NCI-H2107 (cell line): ENCODE data around the gene DCT.

Experiments
- DNase-seq: peaks from one replicate; lab custom pipeline; 2025; lab: John Stamatoyannopoulos, UW

Gene DCT

GRCh38 chr13:94454334-94454733 lies 25.1 kb downstream of the DCT start:
- no peak for DNase-seq

GRCh38 chr13:94444826-94445225 lies 34.7 kb downstream of the DCT start:
- no peak for DNase-seq

GRCh38 chr13:94435604-94436226 lies 43.8 kb downstream of the DCT start:
- peak; percentile 18 for DNase-seq

GRCh38 chr13:94433055-94433961 lies 46.2 kb downstream of the DCT start:
- peak; percentile 40 for DNase-seq

- no peak for DNase-seq
These were observed 47.5 kb downstream of the DCT start for GRCh38 chr13:94431987-94432386.

GRCh38 chr13:94431574-94431973 lies 47.9 kb downstream of the DCT start:
- no peak for DNase-seq

GRCh38 chr13:94427313-94427953 lies 52.0 kb downstream of the DCT start:
- no peak for DNase-seq

- no peak for DNase-seq
These were observed 59.6 kb downstream of the DCT start for GRCh38 chr13:94419925-94420305.

GRCh38 chr13:94419304-94419924 lies 60.1 kb downstream of the DCT start:
- DNase-seq = no peak

- DNase-seq = no peak
These were observed 62.2 kb downstream of the DCT start for GRCh38 chr13:94417294-94417693.

- no peak for DNase-seq
These were observed 62.9 kb downstream of the DCT start for GRCh38 chr13:94416454-94417080.

GRCh38 chr13:94415500-94416237 lies 63.8 kb downstream of the DCT start:
- no peak for DNase-seq

GRCh38 chr13:94414708-94415107 lies 64.8 kb downstream of the DCT start:
- DNase-seq = no peak

GRCh38 chr13:94414141-94414540 lies 65.3 kb downstream of the DCT start:
- DNase-seq = no peak

GRCh38 chr13:94413598-94413944 lies 65.9 kb downstream of the DCT start:
- DNase-seq = no peak

GRCh38 chr13:94412870-94413597 lies 66.4 kb downstream of the DCT start:
- no peak for DNase-seq

- DNase-seq = no peak
These were observed 67.7 kb downstream of the DCT start for GRCh38 chr13:94411747-94412146.

- no peak for DNase-seq
These were observed 71.0 kb downstream of the DCT start for GRCh38 chr13:94408314-94409036.

- DNase-seq = no peak
These were observed 78.6 kb downstream of the DCT start for GRCh38 chr13:94400874-94401273.

- DNase-seq = no peak
These were observed 79.7 kb downstream of the DCT start for GRCh38 chr13:94399812-94400211.
